HG02798 (cell line): ENCODE results near the gene PLCH1.

ENCODE experiments used
- ATAC-seq: cut with Tn5 transposase; IDR thresholded peaks from one replicate; pipeline ENCODE4 v1.9.1; 2021; ENCODE audit warnings: mild to moderate bottlenecking; ENCODE audit not compliant: unreplicated experiment, poor library complexity

The PLCH1 gene

GRCh38 chr3:155364492-155364891, 380.4 kb downstream of the PLCH1 start:
- ATAC-seq = no peak

GRCh38 chr3:155363690-155364070, 381.2 kb downstream of the PLCH1 start:
- ATAC-seq = no peak

GRCh38 chr3:155362808-155363689, 381.8 kb downstream of the PLCH1 start:
- ATAC-seq = no peak

- ATAC-seq = no peak
Measured at GRCh38 chr3:155360281-155360680, 384.6 kb downstream of the PLCH1 start.

- no peak for ATAC-seq
Measured at GRCh38 chr3:155356594-155357370, 388.1 kb downstream of the PLCH1 start.

GRCh38 chr3:155354658-155355057, 390.2 kb downstream of the PLCH1 start:
- ATAC-seq = no peak

- no peak for ATAC-seq
Measured at GRCh38 chr3:155352900-155353490, 391.9 kb downstream of the PLCH1 start.

GRCh38 chr3:155350571-155350970, 394.3 kb downstream of the PLCH1 start:
- no peak for ATAC-seq

- no peak for ATAC-seq
Measured at GRCh38 chr3:155347901-155348300, 397.0 kb downstream of the PLCH1 start.

- ATAC-seq = no peak
Measured at GRCh38 chr3:155342344-155342743, 402.5 kb downstream of the PLCH1 start.

GRCh38 chr3:155339052-155339451, 405.8 kb downstream of the PLCH1 start:
- ATAC-seq = no peak

- ATAC-seq = no peak
Measured at GRCh38 chr3:155335724-155336354, 409.0 kb downstream of the PLCH1 start.

GRCh38 chr3:155334914-155335723, 409.8 kb downstream of the PLCH1 start:
- ATAC-seq = peak; percentile 70

GRCh38 chr3:155334215-155334913, 410.5 kb downstream of the PLCH1 start:
- no peak for ATAC-seq

GRCh38 chr3:155332716-155333115, 412.2 kb downstream of the PLCH1 start:
- no peak for ATAC-seq

- no peak for ATAC-seq
Measured at GRCh38 chr3:155331078-155331477, 413.8 kb downstream of the PLCH1 start.

- no peak for ATAC-seq
Measured at GRCh38 chr3:155330370-155330769, 414.5 kb downstream of the PLCH1 start.

- no peak for ATAC-seq
Measured at GRCh38 chr3:155329513-155330048, 415.3 kb downstream of the PLCH1 start.

- ATAC-seq = no peak
Measured at GRCh38 chr3:155327871-155328270, 417.0 kb downstream of the PLCH1 start.
